ENCODE data around the gene ZNF213.
"Not testable (repeated sequence)": the region's sequence is repeated elsewhere in the genome, so short reads cannot be mapped to it uniquely, and the experiment has no call there.

ZNF213 gene

DNA sequence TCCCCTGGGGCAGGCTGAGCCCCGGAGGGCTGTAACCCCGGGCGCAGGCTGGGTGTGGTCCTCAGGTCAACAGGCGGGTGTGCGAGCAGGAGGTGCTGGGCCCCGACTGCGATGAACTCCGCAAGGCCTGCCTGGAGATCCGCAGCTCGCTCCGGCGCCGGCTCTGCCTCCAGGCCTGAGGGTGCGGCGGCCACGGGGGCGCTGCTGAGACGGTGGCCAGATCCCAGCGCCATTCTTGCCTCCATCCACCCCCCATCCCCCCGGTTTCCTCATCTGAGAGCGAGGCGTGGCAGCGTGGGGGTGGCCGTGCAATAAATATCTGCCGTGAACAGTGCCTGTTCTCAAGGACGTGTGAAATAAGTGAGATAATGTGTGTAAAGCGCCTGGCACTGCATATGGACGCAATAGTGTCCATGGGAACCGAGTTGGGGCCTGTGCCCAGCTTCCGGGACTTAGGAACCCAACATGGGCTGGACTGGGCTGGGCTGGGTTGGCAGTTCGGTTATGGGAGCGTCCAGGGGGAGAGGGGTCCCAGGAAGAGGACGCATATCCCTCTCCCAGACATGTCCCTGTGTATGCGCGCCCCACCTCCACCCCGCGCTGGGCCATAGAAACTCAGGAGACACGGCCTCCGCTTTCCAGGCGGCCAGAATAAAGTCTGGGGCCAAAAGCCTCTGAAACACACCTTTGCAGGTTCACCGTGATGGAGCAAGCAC, 15.0 kb downstream of the ZNF213 start:
- ATAC-seq: peak in 1 of 2 donors; percentile 0

DNA sequence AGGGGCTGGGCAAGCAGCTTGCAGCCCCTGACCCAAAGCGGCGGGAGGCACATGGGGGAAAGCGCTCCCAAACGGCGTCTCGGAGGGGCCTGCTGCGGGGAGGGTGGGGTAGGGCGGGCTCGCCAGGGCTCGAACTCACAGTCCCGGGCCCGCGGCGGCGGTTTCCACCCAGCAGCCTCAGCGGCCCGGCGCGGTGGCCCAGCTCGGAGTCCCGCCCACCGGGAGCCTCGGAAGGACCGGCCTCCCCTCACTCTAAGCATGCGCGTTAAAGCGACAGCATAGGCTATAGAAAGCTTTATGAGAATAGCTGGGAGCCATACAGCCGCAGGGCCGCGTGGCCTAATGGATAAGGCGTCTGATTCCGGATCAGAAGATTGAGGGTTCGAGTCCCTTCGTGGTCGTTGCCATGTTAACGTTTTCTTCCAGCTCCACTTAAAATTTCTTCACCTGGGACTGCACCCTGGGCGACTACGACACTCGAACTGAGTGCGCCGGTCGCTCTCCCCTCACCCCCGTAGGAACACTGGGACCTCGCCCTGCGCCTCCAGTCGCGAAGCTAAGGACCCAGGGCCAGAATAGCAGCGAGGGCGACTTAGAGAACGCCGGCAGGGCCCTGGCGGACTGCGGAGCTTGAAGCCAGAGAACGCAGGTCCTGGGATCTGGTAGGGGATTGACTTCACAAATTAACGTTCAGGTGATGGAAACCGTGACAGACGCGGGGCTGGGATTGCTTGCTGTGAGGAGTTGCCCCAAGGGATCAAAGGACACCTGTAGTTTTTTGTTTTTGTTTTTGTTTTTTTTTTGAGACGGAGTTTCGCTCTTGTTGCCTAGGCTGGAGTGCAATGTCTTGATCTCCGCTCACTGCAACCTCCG, 15.8 kb downstream of the ZNF213 start:
- ATAC-seq: peak; percentile 83 to 85

DNA sequence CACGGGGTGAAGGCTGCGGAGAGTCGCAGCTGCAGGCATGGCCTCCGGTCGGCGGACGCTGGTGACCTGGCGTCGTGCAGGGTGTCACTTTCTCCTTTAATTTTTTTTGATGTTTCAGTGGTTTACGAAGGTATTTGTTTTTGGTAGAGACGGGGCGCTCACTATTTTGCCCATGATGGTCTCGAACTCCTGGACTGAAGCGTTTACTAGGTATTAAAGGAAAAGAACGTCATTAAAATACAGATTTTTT, 17.1 kb downstream of the ZNF213 start:
- ATAC-seq: no peak

DNA sequence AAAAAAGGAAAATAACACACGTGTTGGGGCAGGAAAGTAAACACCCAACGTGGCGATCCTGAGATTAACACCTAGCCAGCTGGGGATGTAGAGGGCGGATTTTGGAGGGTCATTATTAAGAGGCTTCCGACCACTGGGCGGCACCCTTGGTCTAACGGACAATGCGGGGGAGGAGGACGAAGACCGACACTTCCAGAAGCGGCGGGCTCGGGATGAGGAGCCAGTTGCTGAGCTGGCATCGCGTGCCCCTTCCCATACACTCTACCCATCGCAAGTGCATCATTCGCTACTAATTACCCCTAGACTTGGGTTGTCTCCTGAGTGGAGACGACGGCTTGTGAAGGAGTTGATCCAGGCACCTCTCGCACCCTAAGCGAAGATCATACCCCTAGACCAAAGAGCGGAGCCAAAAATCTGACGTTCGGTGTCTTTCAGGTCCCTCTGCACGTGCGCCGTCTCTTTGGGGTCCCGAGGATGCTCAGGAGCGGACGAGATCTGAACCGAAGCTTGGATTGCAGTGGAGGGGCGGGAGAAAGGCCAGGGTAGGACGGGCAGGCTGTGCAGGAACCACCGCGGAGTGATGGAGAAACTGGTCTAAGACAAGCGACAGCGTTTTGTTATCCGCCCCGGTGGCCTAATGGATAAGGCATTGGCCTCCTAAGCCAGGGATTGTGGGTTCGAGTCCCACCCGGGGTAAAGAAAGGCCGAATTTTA, 17.6 kb downstream of the ZNF213 start:
- ATAC-seq: peak in 1 of 2 donors; percentile 22

DNA sequence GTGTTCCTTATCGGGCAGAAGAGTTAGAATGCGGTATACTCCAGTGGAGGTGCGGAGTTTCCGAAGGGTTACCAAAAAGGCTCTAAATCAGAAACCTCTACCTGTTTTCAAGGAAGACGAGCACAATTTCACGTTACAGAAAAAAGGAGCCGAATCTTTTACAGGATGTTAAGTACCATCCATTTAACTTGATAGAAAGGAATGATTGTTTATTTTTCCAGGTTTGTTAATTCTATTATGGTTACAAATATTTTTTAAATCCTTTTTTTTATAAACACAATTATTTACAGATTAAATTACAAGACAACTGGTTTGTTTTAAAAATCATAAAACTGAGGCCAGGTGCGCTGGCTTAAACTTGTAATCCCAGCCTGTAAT, 18.2 kb downstream of the ZNF213 start:
- ATAC-seq: peak in 1 of 2 donors; percentile 25

DNA sequence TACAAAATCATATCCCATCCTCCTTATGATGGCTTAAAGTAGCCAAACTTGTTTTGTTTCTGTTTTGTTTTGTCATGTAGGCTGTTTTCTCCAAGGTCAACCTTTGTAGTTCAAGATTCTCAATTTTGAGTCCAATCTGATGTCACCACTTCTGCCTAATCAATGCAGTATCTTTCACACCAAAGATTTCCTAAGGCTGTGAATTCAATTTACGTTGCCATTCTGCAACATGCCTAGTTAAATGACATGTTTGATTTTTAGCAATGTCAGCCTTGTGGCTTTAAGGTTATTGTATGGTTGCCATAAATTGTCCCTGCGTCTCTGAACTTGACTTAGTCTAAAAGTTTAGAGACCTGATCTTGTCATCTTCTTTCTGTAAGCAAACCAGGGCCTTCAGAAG, 20.4 kb downstream of the ZNF213 start:
- no peak for ATAC-seq

DNA sequence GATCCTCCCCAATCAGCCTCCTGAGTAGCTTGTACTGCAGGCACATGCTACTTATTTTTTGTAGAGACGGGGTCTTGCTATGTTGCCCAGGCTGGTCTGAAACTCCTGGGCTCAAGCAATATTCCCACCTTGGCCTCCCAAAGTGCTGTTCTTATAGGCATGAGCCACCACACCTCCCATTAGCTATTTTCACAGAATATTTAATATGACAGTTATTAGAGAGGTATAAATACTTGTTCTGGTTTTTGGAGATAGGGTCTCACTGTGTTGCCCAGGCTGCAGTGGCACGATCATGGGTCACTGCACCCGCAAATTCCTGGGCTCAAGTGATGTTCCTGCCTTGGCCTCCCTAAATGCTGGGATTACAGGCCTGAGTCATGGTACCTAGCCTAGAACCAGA, 21.1 kb downstream of the ZNF213 start:
- ATAC-seq: no peak

DNA sequence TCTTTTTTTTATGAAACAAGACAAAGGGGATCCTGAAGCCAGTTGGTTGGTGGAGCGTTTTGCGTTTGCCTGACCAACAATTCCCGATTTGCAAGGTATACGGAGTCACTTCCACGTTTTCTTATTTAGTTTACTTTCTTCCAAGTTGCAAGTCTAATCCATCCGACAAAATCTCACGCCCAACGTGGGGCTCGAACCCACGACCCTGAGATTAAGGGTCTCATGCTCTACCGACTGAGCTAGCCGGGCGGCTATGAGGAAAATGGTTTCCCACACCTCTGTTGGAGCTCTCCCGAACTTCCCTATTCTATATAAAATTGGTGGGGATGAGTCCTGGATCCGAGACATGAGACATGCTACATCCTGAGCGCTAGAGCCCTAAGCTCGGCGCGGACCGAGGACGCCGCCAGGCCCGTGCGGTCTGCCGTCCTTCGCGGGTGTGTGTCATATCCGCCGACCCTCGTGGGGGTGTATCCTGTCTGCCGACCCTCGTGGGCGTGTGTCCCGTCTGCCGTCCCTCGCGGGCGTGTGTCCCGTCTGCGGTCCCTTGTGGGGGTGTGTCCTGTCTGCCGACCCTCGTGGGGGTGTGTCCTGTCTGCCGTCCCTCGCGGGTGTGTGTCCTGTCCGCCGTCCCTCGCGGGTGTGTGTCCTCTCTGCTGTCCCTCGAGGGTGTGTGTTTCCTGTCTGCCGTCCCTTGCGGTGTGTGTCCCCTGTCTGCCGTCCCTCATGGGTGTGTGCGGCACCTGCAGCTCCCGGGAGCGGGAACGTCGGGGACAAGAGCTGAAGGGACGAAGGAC, 22.6 kb downstream of the ZNF213 start:
- ATAC-seq: peak in 1 of 2 donors; percentile 6

DNA sequence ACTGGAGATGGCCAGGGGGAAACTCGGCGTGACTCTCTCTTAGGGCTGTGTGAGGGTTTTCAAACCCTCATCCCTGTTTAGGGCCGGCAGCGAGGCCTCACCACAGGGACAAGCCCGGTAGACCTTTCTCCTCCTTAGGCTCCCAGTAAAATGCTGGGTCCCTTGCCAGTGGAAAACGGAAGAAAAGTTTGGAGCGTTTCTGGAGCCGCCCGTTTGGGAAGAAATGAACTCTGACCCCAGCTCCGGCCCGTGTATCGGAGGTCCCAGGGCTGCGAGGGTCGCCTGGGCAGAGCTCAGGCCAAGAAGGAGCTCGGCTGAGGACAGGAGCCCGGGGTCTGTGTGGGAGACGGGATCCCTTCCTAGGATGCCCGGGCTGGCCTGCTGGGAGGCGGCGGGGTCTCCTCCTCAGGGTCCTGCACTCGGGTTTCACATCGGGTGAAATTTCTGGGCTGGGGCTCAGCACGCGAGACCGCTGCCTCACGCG, 23.2 kb downstream of the ZNF213 start:
- peak; percentile 2 to 3 for ATAC-seq

DNA sequence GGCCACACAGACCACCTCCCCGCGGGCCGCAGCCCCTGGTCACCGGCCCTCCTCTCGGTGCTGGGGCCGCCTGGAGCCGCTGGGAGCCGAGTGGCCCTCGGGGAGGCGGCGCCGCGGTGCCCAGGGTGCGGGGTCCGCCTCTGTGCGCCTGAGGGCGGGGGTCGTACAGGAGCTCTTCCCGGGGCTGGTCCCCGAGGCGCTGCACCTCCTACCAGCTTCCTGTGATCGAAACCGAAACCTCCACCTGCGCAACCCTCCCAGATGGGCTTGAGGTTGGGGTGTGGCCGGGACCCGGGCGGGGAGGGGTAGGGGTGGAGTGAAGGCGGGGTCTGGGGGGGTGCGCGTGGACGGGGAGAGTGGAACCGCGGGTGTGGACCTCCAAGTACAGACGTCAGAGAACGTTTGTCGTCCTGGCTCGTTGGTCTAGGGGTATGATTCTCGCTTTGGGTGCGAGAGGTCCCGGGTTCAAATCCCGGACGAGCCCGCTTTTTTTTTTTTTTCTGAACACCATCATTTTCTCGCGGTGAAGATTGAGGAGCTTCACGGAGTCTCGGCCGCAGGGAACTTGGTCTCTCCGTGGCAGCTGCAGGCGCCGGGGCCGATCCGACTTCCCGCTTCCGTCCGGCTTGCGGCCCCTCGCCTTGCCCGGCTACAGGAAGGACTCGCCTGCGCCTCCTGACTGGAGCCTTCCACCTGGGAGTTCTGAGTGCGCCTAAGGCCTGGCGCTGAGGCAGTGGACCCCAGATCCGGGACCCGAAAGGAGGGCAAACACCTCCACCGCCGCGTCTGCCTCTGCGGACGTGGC, 23.9 kb downstream of the ZNF213 start:
- ATAC-seq: peak; percentile 81 to 84

DNA sequence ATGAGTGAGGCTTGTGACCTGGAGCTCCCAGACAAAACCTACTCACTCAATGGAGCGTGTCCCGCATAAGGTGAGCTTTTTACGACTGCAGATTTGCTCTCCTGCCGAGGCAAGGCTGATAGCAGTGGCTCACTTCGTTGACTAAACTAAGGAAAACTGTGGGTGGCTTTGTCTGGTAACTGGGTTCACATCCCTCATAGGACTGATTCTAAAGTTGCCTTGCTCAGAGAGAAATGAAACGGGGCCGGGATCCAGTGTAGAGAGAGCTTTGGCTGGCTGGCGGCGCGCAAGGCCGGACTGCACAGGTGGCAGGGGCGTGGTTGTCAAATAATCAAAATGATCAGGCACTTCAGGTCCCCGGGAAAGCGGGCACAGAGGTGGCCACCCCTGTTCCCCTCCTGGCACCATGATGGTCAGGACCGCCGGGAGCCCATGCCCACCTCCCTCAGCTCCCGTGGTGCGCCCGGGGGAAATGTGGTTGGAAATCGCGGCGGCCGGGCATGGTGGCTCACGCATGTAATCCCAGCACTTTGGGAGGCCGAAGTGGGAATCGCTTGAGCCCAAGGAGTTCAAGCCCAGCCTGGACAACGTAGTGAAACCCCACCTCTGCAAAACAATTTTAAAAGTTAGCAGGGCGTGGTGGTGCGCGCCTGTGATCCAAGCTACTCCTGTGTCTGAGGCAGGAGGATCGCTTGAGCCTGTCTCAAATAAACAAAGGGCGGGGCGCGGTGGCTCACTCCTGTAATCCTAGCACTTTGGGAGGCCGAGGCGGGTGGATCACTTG, 26.6 kb downstream of the ZNF213 start:
- ATAC-seq: no peak

DNA sequence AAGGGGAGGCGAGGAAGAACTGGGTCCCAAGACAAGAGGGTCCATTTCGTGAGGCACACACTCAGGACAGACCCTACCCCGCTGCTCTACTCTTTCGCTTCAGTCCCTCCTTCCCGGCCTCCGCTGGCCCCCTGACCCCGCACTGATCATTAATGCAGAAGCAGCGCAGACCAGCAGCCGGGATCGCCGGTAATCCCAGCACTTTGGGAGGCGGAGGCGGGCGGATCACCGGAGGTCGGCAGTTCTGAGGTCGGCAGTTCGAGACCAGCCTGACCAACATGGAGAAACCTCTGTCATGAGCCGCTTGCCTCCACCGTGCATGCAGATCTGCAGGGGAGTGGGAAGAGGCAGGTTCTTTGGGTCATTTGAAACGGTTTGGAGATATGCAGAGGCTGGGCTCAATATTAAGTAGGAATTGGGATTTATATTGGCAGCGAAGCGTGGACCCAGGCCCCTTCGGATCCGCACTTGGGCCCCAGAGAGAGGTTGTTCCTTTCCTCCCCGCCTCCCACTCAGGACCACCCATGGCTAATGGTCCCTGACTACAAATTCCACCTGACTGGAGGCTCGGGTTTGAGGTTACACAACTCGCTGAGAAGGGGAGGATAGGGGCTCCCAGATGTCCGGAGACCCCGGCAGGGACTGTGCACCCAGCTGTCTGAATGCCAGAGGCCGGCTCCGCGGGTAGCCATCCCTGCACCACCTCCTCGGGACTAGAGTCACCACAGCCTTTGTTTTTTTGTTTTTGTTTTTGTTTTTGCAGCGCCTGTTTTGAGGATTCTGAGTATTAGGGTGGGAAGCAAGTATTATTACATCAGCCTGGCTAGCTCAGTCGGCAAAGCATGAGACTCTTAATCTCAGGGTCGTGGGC, 29.5 kb downstream of the ZNF213 start:
- ATAC-seq: no peak

DNA sequence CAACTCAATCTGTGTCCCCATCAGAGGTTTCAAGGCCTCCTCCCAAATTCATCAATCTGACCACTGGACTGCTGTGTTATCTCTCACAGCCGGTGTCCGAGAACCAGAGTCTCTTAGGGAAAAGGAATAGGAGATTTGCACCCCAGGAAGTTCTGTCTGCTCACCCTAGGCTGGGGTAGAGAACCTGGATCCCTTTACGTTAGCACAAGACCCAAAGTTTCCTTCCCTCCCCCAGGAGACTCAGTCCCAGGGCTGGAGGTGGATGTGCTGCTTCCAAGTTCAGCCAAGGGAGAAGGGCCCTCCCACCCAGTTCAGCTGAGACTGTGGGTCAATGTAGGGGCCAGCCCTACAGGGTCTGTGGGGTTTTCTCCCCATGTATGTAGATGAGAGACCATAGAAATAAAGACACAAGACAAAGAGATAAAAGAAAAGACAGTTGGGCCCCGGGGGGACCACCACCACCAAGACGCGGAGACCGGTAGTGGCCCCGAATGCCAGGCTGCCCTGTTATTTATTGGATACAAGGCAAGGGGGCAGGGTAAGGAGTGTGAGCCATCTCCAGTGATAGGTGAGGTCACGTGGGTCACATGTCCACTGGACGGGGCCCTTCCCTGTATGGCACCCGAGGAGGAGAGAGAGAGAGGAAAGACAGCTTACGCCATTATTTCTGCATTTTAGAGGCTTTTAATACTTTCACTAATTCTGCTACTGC, 30.4 kb downstream of the ZNF213 start:
- ATAC-seq: no peak

DNA sequence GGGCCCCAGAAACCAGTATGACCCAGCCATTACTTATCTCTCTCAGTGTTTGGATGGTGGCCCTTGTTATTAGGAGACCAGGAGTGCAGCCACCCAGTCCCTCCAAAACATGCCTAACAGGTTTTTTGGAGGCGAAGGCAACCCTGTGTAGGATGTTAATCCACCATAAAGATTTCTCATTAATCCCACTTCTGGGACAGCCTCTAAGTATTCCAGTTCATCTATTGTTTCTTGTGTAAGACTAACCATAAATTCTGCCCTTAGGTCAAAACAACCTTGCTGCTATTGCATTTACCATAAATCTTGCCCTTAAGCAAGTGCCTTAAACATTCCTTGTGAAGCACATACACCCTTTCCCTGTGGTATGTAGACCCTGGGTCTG, 31.7 kb downstream of the ZNF213 start:
- ATAC-seq: no peak

DNA sequence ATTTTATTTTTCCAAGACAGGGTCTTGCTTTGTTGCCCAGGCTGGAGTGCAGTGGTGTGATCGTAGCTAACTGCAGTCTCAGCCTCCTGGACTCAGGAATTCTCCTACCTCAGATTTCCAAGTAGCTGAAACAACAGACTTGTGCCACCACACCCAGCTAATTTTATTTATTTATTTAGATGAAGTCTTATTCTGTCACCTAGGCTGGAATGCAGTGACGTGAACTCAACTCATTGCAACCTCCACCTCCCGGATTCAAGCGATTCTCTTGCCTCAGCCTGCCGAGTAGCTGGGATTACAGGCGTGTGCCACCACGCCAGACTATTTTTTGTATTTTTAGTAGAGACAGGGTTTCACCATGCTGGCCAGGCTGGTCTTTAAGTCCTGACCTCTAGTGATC, 33.9 kb downstream of the ZNF213 start:
- not testable (repeated sequence) for ATAC-seq

DNA sequence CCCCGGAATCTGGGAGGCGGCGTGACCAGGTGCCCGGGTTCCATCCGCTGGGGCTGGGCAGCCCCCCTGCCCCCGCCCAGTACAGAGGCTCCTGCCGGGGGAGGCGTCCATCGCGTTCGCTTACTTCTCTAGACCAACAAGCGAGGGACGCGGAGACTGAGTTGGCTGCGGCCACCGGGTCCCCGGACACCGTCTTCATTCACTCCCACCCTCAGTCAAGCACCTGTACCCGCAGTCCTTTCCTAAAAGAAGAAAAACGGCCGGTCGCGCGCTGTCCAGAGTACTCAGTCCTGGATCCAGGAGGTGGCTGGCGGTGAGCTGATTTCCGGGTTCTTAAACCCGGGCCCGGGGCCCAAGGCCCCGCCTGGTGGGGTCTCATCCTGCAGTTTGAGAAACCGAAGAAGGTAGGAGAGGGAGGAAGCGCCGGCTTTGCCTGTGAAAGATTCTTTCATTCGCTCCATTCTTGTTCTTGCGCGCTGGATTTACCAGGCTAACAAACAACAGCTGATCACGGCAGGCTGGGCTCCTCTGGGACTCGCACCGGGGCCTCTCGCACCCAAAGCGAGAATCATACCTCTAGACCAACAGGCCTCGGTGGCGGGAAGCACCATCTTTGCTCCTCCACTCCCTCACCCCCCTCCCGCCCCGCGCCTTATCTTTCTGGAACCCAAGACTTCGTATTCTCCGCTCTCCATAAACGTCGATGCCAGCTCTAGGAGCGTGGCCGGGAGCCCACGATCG, 35.8 kb downstream of the ZNF213 start:
- no peak for ATAC-seq

DNA sequence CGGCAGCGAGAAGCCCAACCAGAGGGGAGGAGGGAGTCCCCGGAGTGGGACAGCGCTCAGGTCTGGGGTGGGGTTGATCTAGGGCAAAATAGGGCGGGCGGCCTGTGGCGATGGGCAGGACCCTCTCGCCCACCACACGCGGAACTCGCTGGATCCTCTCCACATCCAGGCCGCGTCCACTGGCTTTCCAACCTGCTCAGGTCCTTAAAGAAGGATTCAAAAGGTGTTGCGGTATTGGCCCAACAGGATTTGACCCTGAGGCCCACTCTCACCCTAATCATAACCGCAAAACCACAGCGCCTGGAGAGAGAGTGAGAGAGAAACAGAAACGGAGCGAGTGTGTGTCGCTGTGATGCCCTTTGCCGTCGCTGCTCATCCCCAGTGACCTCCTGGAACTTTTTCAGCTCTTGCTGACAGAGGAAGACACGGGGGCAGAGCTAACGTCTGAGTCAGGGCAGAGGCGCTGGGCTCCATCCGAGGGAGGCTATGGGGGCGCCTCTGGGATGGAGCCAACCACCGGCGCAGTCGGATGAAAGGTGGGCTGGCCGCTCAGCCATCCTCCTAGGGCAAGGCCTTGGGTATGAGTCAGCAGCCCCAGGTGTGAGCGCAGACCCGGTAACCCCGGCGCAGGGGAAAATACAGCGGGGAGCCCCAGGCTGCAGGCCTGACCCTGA, 36.5 kb downstream of the ZNF213 start:
- ATAC-seq: peak; percentile 64 to 75

Measured in activated CD4-positive, CD25-positive, alpha-beta regulatory T cell treated with anti-CD3 and anti-CD28 coated beads, Interleukin-2, amount 50 U/mL, for 24 hours (primary cell).